ENCODE data around the gene SLC2A13. TPM values are rescaled to one million over a fixed set of nuclear protein-coding genes. Genes with fewer than 3 reads are reported as not detected.

The SLC2A13 gene
- total and polyA plus RNA-seq, 2 donors (not counting 1 experiment from before 2014, with no cell fraction given): 5.4 to 10.2 TPM

DNA sequence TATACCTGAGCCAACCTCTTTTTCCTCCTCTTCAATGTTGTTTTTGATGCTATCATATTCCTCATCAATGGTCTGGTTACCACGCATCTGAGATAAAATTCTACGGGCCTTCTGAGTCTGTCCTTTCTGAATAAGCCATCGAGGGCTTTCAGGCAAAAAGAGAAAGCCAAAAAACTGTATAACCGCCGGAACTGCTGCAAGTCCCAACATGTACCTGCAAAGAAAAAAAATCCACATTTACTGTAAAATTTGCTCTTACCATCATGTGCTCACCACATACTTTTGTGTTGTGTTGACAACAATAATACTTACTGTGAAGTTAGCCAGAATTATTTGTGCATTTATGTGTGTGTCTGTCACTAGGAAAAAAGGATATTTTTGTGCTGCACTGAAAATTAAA is 77.6 kb downstream of the SLC2A13 start:
- no peak overlapping the region for H3K4me3 ChIP-seq (replicated peaks in 1 of 4; ENCODE audit: control extremely low read depth in 1 of 4, insufficient read depth in 1 of 4, low read depth in 3 of 4, low read length in 4 of 4)
- H3K9me3 ChIP-seq (ENCODE audit: control insufficient read depth, insufficient read depth, low read depth, low read length): no peaks in the 10 kb centered on the region
- no peaks in the 10 kb centered on the region for H3K36me3 ChIP-seq (ENCODE audit: control insufficient read depth, insufficient read depth, low read length)
- no peaks in the 10 kb centered on the region for H3K4me1 ChIP-seq (ENCODE audit: control insufficient read depth, extremely low read depth, insufficient read depth, low read length)
- no peak overlapping the region for H2AFZ ChIP-seq (ENCODE audit: low read length)
- H3K27ac ChIP-seq (ENCODE audit: insufficient read depth, low read length): no peak overlapping the region
- H3K9ac ChIP-seq (ENCODE audit: insufficient read depth, low read length): no peak overlapping the region
- TF ChIP-seq, protein P1, sequence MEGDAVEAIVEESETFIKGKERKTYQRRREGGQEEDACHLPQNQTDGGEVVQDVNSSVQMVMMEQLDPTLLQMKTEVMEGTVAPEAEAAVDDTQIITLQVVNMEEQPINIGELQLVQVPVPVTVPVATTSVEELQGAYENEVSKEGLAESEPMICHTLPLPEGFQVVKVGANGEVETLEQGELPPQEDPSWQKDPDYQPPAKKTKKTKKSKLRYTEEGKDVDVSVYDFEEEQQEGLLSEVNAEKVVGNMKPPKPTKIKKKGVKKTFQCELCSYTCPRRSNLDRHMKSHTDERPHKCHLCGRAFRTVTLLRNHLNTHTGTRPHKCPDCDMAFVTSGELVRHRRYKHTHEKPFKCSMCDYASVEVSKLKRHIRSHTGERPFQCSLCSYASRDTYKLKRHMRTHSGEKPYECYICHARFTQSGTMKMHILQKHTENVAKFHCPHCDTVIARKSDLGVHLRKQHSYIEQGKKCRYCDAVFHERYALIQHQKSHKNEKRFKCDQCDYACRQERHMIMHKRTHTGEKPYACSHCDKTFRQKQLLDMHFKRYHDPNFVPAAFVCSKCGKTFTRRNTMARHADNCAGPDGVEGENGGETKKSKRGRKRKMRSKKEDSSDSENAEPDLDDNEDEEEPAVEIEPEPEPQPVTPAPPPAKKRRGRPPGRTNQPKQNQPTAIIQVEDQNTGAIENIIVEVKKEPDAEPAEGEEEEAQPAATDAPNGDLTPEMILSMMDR (conservative IDR thresholded peaks at IDR 0.05 in 1 of 2, IDR thresholded peaks at IDR 0.05 in 1 of 2; ENCODE audit: low read depth in 1 of 2, low read length in 2 of 2): no peak
- TF ChIP-seq EZH2 (IDR thresholded peaks at IDR 0.05; ENCODE audit: low read length, missing control alignments): no peak
- no peaks in the 10 kb centered on the region for H3K79me2 ChIP-seq (ENCODE audit: control insufficient read depth, insufficient read depth, low read length)
- H4K20me1 ChIP-seq (ENCODE audit: control insufficient read depth, extremely low read depth, insufficient read depth, low read length): no peaks in the 10 kb centered on the region
- DNase-seq (ENCODE audit: low read depth in 2 of 2): no peak
- H3K4me2 ChIP-seq (ENCODE audit: extremely low read depth, insufficient read depth, low read length): no peak overlapping the region
- no peaks in the 10 kb centered on the region for H3K27me3 ChIP-seq (ENCODE audit: control insufficient read depth, insufficient read depth, low read length)

DNA sequence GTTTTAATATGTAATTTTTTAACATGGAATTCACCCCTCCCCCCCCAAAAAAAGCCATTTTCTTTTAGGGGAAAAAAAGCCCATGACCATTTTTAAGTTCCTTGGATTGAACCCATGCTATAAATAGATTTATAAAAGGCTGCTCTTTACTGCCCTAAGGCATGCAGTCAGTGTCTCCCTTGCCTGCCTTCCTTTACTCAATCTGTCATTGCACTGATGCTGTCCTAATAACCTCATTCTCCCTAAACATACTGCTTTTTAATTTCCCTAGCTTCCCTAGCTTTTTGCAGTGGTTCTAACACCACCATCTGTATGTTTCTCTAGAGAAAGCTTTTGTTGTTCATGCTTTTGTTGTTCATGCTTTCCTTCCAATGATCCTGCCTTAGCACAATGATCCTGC is 83.0 kb downstream of the SLC2A13 start:
- H3K4me2 ChIP-seq (ENCODE audit: extremely low read depth, insufficient read depth, low read length): no peak overlapping the region
- no peaks in the 10 kb centered on the region for H3K27me3 ChIP-seq (ENCODE audit: control insufficient read depth, insufficient read depth, low read length)
- H4K20me1 ChIP-seq (ENCODE audit: control insufficient read depth, extremely low read depth, insufficient read depth, low read length): no peaks in the 10 kb centered on the region
- H3K4me3 ChIP-seq (replicated peaks in 1 of 4; ENCODE audit: control extremely low read depth in 1 of 4, insufficient read depth in 1 of 4, low read depth in 3 of 4, low read length in 4 of 4): no peak overlapping the region
- H3K9ac ChIP-seq (ENCODE audit: insufficient read depth, low read length): no peak overlapping the region
- H3K36me3 ChIP-seq (ENCODE audit: control insufficient read depth, insufficient read depth, low read length): no peaks in the 10 kb centered on the region
- H3K9me3 ChIP-seq (ENCODE audit: control insufficient read depth, insufficient read depth, low read depth, low read length): no peaks in the 10 kb centered on the region
- no peaks in the 10 kb centered on the region for H3K79me2 ChIP-seq (ENCODE audit: control insufficient read depth, insufficient read depth, low read length)
- DNase-seq (ENCODE audit: low read depth in 2 of 2): no peak
- no peak overlapping the region for H2AFZ ChIP-seq (ENCODE audit: low read length)
- no peak for TF ChIP-seq EZH2 (IDR thresholded peaks at IDR 0.05; ENCODE audit: low read length, missing control alignments)
- TF ChIP-seq, protein P1 (conservative IDR thresholded peaks at IDR 0.05 in 1 of 2, IDR thresholded peaks at IDR 0.05 in 1 of 2; ENCODE audit: low read depth in 1 of 2, low read length in 2 of 2): no peak
- no peak overlapping the region for H3K27ac ChIP-seq (ENCODE audit: insufficient read depth, low read length)
- no peaks in the 10 kb centered on the region for H3K4me1 ChIP-seq (ENCODE audit: control insufficient read depth, extremely low read depth, insufficient read depth, low read length)

DNA sequence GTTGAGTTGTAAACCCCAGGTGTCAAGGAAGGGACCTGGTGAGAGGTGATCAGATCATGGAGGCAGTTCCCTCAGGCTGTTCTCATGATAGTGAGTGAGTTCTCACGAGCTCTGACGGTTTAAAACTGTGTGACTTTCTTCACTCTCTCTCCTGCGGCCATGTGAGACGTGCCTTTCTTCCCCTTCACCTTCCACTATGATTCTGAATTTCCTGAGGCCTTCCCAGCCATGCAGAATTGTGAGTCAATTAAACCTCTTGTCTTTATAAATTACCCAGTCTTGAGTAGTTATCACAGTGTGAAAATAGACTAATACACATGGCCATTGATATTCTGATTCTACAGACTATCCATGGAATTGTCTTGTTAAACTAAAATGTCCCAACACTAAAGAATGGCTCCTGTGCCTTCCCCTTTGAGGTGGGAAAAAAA is 85.6 kb downstream of the SLC2A13 start:
- TF ChIP-seq, protein P1 (conservative IDR thresholded peaks at IDR 0.05 in 1 of 2, IDR thresholded peaks at IDR 0.05 in 1 of 2; ENCODE audit: low read depth in 1 of 2, low read length in 2 of 2): no peak
- no peak for TF ChIP-seq EZH2 (IDR thresholded peaks at IDR 0.05; ENCODE audit: low read length, missing control alignments)
- Histone ChIP-seq H3K4me3 (replicated peaks in 1 of 4; ENCODE audit: control extremely low read depth in 1 of 4, insufficient read depth in 1 of 4, low read depth in 3 of 4, low read length in 4 of 4) (no peak overlapping the region), H3K27ac (ENCODE audit: insufficient read depth, low read length) (no peak overlapping the region), H3K9ac (ENCODE audit: insufficient read depth, low read length) (no peak overlapping the region), H3K4me2 (ENCODE audit: extremely low read depth, insufficient read depth, low read length) (no peak overlapping the region), H3K4me1 (ENCODE audit: control insufficient read depth, extremely low read depth, insufficient read depth, low read length) (peaks cover 5% of the 10 kb centered on the region), H3K27me3 (ENCODE audit: control insufficient read depth, insufficient read depth, low read length) (no peaks in the 10 kb centered on the region), H3K79me2 (ENCODE audit: control insufficient read depth, insufficient read depth, low read length) (no peaks in the 10 kb centered on the region), H3K9me3 (ENCODE audit: control insufficient read depth, insufficient read depth, low read depth, low read length) (no peaks in the 10 kb centered on the region), H2AFZ (ENCODE audit: low read length) (no peak overlapping the region), H4K20me1 (ENCODE audit: control insufficient read depth, extremely low read depth, insufficient read depth, low read length) (no peaks in the 10 kb centered on the region), H3K36me3 (ENCODE audit: control insufficient read depth, insufficient read depth, low read length) (no peaks in the 10 kb centered on the region)
- DNase-seq (ENCODE audit: low read depth in 2 of 2): no peak
